NCI-H1048 (cell line): Measurements from ENCODE around the gene DPYSL5.

ENCODE experiments used
- DNase-seq: peaks from one replicate; lab custom pipeline; 2025; lab: John Stamatoyannopoulos, UW

DPYSL5 gene

DNA sequence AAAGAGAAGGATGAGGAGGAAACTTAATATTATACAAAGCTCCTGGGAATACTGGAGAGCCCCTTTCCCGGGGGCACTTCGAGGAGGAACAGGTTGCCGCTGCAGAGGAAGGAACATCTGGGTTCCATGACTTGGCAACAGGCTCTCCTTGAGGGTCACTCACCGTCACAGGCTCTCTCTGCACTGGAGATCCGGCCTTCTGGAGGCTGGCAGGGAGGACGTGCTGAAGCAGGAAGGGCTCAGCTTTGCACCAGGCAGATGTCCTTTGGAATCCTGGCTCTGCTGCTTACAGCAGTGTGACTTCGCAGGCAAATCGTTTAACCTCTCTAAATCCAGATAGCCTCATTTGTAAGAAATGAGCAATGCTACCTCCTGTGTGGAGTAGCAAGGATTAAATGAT is 2.9 kb upstream of the DPYSL5 start:
- DNase-seq, result no peak

DNA sequence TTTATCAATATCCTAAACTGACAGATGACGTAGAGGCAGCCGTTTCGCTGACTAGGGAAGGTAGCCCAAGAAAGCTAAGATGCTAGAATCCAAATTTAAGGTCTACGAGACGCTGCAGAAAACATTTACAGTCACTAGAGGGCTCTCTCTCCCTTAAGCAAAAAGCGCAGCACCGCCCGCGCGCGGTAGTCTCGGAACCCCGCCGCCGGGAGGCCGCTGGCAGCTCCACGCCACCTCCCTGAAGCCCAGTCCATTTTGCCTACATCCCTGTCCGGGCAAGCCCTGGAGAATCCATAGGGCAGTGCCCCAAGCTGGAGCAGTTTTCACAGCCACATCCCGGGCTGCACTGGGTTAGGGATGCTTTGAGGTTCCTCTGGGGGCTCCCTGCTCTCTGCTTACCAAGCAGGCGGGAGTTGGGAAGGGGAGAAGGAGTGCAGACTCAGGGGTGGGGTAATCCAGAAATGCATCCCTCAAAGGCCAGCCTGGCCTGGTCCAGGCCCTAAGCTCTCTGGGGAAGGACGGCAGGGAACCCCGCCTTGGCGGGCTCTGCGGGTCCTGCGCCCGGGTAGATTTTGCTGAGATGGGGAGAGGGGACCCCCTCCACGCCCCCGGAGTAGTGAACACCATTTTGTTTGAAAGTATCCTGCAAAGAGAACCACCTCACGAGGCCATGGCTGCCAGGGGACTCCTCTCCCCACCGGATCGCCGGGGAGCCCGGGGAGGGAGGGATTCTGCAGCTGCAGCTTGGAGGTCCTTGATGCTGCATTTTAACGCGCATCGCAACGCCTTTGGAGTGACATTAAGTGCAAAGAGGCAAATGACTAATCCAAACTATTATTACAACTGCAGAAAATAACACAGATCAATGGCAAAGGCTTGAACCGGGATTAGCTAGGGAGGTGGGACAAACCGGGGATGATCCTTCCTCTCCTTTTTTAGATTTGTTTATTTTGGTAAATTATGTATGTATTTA is 1.3 kb upstream of the DPYSL5 start:
- peak; percentile 27 for DNase-seq

DNA sequence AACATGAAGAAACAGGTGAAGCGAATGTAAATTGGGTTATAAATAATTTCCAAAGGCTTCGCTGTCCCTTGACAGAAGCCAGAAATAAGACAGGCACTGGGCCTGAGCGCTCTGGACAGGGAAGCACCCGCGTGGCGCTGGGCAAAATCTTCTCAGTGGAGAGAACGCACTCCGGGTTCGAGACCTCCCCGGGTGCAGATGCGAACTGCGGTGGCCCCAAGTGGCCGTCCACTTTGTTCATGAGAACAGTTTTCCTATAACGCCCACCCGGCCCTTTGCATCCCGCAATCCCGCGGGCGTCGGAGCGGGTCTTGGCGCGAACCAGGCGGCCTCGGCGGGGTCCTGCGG is 651 bp upstream of the DPYSL5 start:
- no peak for DNase-seq

DNA sequence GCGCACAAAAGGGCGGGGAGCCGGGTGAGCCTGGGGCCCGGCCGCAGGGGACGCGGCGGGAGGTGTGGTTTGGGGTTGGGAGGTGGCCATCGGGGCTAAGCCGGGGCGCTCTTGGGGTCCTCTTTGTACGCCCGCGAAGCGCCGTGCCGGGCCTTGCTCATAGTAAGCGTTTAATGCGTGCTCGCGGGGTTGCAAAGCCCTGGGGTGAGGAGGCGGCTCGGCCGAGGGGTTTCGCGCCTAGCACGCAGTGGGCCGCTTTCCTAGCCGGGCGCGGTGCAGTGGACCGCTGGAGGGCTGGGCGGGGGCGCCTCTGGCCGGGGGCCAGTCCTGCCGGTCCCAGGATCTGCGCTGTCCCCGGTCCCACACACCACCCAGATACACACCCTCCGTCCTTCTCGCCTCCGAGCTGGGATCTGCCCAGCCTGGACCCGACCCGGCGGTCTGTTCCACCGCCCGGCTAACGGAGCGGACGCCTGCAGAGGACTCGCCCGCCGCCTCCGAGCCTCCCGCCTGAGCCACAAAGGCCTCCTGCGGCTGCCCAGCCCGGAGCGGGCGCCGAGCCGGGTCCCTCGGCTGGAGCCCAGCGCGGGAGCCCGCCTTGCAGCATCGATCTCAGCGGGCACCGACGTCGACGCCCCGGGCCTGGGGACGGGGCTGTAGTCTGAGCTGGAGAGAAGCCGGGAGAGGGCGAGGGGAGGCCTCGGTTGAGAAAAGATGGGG is 564 bp downstream of the DPYSL5 start:
- DNase-seq, result no peak

DNA sequence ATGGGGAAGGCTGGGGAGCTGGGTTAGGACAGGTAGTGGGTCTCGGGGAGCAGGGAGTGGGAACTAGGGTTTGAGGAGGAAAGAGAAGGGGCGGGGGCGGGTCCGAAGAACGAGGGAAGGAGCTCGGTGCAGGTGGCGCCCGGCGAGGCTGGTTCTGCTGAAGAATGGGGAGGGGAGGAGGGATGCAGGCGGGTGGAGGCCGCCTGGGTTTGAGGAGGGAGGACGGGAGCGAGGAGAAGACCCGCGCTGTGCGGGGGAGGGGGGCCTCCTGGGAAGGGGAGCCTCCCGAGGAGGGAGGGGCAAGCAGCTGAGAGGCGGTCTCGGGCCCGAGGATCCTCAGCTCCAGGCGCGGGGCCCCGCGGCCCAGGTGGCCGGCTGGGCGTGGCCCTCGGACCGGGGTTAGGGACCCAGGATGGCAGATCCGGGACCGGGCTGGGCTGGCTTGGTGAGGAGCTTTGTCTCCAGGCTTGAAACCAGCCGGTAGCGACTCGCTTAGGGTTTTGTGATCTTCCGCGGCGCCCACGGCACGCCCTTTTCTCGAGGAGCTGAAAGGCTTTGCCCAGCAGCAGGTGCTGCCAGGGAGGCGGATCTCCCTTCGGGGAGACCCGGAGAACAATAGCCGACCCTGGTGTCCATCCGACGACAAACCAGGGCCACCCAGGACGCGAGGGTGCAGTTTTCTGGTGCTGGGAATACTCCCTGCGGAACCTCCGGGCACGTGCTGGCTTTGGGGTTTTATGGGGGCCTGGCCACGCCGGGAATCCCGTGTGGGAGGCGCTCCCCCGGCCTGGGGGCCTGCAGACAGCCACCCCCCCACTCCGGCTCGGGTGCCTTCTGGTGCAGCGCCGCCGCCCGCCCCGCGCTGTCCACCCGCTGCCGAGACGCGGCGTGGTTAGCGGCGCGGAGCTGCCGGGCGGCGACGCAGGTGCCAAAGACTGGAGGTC is 1.4 kb downstream of the DPYSL5 start:
- no peak for DNase-seq

DNA sequence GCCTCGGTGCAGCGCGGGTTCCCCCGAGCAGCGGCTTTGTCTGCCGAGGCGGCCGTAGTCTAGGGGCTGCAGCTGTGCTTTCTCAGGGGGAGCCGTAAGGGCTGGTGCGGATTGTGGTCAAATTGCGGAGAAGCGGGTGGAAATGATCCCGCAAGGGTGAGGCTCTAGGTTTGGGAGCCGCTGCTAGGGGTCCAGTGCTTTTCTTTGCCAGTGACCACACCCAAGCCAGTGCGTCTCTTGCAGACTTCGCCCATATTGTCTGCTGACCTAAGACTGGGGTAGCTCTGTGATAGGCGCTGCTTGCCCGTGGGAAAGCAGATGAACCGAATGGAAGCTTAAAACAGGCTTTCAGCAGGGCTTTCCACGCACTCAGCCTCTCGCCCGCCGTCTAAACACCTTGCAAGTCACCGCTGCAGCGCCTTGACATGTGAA is 2.1 kb downstream of the DPYSL5 start:
- no peak for DNase-seq

DNA sequence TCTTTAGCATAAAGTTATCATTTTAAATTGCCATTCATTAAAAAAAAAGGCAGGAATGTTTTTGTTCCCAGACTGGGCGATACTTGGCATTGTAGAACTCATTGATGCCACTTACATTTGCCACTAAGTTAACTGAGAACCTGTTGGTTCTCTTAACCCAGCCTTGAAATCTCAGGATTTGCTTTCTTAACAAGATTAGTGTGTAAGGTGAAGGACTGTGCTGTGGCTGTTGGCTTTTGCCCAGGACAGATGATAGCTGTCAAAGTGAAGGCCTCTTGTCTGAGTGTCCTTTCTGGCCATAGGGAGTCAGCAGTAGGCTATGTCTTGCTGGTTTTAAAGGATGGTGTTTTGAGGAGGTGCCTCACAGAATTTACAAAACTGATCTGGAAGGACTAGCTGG is 2.6 kb downstream of the DPYSL5 start:
- no peak for DNase-seq

DNA sequence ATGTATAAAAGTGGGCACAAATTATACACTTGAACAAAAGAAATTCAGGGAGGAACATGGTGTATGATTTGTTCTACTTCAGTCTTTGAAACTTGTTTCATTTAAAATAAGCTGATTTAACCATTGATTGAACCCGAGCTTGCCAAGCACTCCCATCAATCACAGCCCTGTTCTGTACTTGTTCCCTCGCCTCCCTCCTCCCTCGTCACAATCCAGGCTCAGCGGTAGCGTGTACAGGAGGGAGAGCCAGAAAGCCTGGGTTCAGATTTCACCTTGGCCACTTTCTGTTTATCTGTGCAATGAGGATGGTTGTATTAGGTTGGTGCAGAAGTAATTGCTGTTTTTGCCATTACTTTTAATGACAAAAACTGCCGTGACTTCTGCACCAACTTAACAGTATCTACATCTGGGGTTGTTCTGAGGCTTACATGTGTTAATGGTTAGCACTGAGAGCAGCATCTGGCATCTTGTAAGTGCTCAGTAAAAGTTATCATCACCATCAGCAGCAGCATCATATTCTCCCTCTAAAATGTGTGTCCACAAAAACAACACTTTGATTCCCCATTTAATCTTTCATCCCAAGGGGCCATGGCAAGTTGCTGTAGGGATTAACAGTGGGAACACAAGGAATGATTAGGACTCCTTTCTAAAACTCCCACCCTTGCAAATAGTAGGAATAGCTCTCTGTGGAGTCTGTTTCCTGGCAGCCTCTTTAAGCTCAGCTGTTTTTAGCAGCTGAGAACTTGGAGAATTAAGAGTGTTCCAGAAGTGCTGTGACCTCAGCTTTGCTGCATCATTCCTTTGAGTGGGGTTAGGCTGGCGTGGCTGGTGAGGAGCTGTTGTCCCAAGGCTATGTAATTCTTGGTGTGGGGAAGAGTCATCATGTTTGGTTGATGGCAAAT is 4.7 kb downstream of the DPYSL5 start:
- no peak for DNase-seq

DNA sequence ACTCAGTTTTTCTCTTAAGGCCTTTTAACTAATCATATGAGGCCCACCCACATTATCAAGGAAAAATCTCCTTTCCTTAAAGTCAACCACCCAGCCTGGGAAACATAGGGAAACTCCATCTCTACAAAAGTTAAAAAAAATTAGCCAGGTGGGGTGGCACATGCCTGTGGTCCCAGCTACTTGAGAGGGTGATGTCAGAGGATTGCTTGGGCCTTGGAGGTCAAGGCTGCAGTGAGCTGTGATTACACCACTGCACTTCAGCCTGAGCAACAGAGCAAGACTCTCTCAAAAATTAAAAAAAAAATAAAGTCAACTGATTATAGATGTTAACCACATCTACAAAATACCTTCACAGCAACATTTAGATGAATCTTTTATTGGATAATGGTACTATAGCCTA is 5.8 kb downstream of the DPYSL5 start:
- no peak for DNase-seq

DNA sequence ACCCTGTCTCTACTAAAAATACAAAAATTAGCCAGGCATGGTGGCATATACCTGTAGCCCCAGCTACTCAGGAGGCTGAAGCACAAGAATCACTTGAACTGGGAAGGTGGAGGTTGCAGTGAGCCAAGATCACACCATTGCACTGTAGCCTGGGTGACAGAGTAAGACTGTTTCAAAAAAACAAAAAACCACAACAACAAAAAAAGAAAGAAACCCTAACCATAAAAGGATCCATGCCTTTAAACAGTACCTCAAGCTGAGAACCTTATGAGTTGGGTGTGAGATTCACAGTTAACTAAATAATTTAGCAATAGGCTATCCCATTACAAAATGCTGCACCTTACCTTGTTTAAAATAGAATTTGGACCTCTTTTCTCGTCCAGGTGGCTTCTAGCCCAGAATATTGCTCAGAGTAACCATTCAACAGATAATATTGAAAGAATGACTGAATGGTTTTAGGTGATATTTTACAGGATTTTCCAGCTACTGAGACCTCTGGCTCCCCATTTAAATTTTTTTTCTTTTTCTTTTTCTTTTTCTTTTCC is 6.4 kb downstream of the DPYSL5 start:
- no peak for DNase-seq

DNA sequence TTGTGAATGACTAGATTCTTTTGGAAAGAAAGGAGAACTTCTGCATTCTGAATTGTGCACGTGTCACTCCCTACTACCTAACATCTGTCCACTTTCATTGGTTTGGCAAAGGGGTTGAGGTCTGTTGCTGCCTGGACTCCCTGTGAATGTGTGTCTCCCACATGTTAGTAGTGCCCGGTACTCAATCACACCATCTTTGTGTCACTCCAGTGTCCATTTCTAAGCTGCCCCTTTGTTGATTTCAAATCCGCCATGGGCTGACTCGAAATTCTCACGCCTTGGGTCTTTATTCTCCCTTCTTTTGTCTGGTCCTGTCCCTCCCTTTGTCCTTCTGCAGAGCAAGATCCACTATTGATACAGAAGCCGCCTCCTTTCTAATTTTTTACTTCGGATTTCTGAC is 7.5 kb downstream of the DPYSL5 start:
- no peak for DNase-seq

DNA sequence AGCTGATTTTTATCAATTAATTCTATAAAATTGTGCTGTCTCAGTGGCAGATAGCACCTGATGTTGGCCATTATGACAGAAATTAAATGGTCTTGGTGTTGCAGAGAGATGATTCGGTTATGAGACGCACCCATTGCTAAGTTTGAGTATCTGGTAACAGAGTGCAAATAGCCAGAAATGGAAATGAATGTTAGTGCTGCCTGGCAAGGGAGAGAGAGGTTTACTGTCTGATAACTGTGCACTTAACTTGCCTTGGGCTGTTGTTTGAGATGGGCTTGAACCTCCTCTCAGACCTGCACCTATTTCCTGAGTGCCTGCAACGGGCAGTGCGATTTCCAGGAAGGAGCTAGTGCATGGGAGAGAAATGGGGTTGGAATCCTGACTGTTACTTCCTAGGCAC is 11.7 kb downstream of the DPYSL5 start:
- no peak for DNase-seq

DNA sequence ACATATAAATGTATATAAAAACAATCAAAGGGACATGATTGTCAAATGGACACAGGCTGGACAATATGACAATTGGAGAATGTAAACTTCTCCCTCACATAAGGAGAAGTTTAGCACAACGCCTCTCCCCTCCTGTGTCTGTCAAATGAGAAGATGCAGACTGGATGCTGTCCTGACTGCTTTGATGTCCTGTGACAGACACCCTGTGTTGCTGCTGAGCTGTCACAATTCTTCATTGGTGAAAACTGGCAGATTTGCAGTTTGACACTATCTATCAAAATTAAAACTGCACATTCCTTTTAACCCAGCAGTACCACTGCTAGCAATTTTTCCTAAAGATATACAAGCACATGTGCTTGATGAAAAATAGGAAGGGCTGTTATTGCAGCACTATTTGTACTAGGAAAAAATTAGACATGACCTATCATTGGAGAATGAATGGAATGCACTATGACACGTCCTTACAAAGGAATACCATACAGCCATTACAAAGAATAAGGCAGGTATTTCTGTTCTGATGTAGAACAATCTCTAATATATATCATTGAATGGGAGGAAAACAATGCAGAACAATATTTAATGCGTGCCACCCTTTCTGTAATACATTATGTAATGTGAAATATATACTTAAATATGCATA is 12.4 kb downstream of the DPYSL5 start:
- DNase-seq, result no peak

DNA sequence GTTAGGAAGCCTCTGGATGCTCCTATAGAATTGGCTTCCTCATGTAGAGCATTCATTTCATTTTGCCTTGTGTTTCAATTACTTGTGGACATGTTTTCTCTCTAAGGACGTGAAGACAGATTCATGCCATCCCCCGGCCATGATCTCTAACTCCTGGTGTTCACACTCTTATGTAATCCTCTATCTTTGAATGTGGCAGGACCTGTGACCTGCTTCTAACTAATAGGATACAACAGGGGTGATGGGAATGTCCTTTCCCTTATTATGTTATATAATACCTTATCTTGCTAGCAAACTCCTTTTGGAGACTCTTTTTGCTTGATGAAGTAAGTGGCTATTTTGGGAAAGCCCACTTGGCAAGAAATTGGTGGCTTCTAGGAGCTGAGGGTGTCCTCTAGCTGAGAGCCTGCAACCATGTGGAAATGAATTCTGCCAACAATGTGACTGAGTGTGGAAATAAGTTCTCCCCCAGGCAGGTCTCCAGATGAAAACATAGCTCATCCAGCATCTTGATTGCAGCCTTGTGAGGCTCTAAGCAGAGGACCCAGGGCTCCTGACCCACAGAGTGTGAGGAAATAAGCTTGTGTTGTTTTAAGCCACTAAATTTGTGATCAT is 13.8 kb downstream of the DPYSL5 start:
- DNase-seq, result no peak

DNA sequence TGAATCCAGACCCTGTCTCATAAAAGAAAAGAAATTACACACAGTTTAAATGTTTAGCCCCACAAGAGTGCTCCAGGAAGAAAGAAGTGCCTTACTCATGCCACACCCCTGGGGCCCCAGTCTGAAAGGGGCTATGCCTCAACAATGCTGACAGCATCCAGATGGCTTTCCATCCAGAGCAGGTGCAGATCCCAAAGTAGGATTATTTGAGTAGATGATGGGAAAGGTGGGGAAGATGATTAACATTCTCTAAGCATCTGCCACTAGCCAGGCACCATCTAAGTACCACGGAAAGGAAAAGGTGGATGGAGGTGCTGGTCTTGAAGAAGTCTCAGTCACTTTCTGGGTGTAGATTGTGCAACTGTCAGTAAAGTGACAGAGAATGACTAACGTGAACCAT is 16.3 kb downstream of the DPYSL5 start:
- no peak for DNase-seq

DNA sequence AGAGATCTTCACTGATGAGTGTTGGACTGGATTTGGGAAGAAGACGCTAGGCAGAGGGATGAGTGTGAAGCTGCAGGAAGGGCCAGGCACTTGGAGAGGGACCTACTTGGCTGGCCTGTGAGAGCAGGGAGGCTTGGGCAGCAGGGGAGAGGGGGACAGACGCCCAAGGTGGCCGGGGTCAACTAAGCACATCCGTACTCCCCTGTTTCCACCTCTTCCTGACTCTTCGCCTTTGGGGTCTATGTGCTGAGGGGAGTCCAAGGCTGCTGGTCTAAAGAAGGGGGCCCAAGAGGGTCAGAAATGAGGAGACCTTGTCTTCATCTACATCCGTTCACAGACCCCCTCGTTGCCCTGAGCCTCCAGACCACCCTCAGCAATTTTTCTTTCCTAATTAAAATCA is 16.7 kb downstream of the DPYSL5 start:
- no peak for DNase-seq

DNA sequence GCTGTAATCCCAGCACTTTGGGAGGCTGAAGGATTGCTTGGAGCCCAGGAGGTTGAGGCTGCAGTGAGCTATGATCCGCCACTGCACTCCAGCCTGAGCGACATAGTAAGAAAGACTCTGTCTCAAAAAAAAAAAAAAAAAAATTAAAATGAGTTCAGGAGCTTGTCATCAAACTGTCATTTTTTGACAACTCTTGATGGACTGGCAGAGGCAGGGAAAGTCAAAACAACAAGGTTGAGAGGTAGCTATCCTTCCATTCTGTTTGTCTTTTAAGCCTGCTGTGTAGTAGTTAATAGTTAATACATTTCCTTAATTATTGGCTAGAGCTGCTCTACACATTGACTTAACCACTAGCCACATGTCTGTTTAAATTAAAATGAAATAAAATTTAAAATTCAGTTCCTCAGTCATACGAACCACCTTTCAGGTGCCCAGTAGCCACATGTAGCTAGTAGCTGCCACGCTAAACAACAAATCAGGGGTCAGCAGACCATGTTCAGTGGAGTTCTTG is 22.7 kb downstream of the DPYSL5 start:
- no peak for DNase-seq

DNA sequence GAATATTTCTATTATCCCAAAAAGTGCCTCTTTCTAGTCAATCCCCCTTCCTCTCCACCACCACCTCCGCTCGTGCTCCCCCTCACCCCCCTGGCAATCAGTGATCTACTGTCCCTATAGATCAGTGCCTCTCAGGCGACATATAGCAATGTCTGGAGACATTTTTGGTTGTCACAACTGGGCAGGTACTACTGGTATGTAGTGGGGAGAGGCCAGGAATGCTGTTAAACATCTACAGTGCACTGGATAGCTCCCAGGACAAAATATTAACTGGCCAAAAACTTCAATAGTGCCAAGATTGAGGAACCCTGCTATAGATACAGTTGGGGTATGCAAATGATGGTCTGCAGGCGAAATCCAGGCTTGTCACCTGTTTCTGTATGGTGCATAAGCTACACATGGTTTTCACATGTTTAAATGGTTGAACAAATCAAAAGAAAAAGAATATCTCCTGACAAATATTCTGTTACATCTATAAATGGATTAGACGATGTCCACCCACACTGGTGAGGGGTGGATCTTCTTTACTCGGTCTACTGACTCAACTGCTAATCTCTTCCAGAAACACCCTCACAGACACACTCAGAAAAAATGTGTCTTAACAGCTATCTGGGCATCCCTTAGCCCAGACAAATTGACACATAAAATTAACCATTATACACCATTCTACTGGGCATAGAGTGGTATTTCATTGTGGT is 25.5 kb downstream of the DPYSL5 start:
- DNase-seq, result no peak

DNA sequence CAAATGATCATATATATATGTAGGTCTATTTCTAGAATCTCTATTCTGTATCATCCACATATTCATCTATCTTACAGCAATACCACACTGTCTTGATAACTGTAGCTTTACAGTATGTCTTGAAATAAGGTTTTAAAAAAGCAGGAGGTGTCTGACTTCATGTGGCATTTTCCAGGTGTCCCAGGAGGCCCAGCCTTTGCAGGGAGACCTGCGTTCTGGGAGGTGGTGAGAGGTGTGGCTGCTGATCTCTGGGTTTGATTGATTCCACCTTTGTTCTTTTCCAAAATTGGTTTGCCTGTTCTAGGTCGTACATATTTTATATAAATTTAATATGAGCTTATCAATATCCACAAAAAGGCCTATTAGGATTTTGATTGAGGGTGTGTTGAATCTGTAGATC is 26.6 kb downstream of the DPYSL5 start:
- DNase-seq, result no peak
